HepG2 (cell line): ENCODE measurements around the gene RAD21L1. TPM values are rescaled to one million over a fixed set of nuclear protein-coding genes. Genes with fewer than 3 reads are reported as not detected.

Experiments used
- E2F2 ChIP-seq: sonication (generic); formaldehyde crosslinking; IDR thresholded peaks from 2 replicates; pipeline ENCODE4 v1.4.0; 2020; ENCODE audit warnings: missing genetic modification reagents, borderline replicate concordance
- GPN1 ChIP-seq: sonication (generic); formaldehyde crosslinking; IDR thresholded peaks from 2 replicates; pipeline ENCODE4 v1.5.1; 2020; ENCODE audit warnings: missing genetic modification reagents, borderline replicate concordance
- KDM5B ChIP-seq: sonication (generic); formaldehyde crosslinking; IDR thresholded peaks from 2 replicates; pipeline ENCODE4 v1.4.0; 2020; ENCODE audit warnings: missing genetic modification reagents, mild to moderate bottlenecking, borderline replicate concordance
- MTA1 ChIP-seq: sonication (generic); formaldehyde crosslinking; IDR thresholded peaks from 2 replicates; pipeline ENCODE4 v1.4.0; 2020; ENCODE audit warnings: missing genetic modification reagents, mild to moderate bottlenecking, borderline replicate concordance
- MXD3 ChIP-seq: IDR thresholded peaks from 2 replicates; pipeline ENCODE4 v1.6.1; 2016; ENCODE audit warnings: mild to moderate bottlenecking, missing biosample characterization, missing genetic modification reagents
- MXD4 ChIP-seq: IDR thresholded peaks from 2 replicates; pipeline ENCODE4 v1.6.1; 2016; ENCODE audit warnings: mild to moderate bottlenecking, missing biosample characterization, missing genetic modification reagents
- REXO4 ChIP-seq: sonication (generic); formaldehyde crosslinking; IDR thresholded peaks from 2 replicates; pipeline ENCODE4 v1.8.0; 2022; ENCODE audit warnings: missing genetic modification reagents, mild to moderate bottlenecking, borderline replicate concordance
- RFX5 ChIP-seq: IDR thresholded peaks from 2 replicates; pipeline ENCODE4 v1.6.1; 2011; ENCODE audit warnings: low read depth, low read length, improper control_type of control experiment
- SRY ChIP-seq: sonication (generic); formaldehyde crosslinking; IDR thresholded peaks from 2 replicates; pipeline ENCODE4 v1.8.0; 2022; ENCODE audit warnings: mild to moderate bottlenecking, missing genetic modification reagents
- TCF12 ChIP-seq, 2 experiments: fragments of 450-650 bp in 1 of 2; sonication (generic) in 1 of 2; formaldehyde crosslinking in 1 of 2; IDR thresholded peaks; 2 replicates each; pipeline versions ENCODE4 v1.6.1 to v1.8.0; 2017 to 2022; ENCODE audit warnings: antibody characterized with exemption in 1 of 2, mild to moderate bottlenecking in 1 of 2, missing genetic modification reagents in 1 of 2, moderate library complexity in 1 of 2
- ZNF256 ChIP-seq: sonication (generic); formaldehyde crosslinking; conservative IDR thresholded peaks from 2 replicates; pipeline ENCODE4 v1.4.0; 2020; ENCODE audit warnings: missing genetic modification reagents
- polyA plus RNA-seq, 8 experiments: library from polyadenylated mRNA; depleted of rRNA in 3 of 8; stranded (reverse) in 7 of 8; unstranded in 1 of 8; fragments of >200 nt; fragmentation: Illumina TruSeq in 4 of 8; extraction: Trizol in 4 of 8; gene quantifications; 2 replicates each; pipeline versions ENCODE4 v1.2.1 to v1.2.3, GENCODE V29; 2011 to 2016; ENCODE audit warnings: low read depth in 4 of 8, missing spikeins in 1 of 8, mixed read lengths in 1 of 8; ENCODE audit not compliant: insufficient read depth in 1 of 8
- total RNA-seq, 5 experiments: library from RNA; depleted of rRNA; stranded (reverse); fragments of >200 nt; fragmentation: Illumina TruSeq; extraction: Trizol; gene quantifications; 2 replicates each; pipeline ENCODE4 v1.2.3, GENCODE V29; 2016; ENCODE audit warnings: low read depth in 1 of 5
- TF ChIP-seq, protein P1 (sequence below): IDR thresholded peaks from 2 replicates; pipeline ENCODE4 v1.4.0; 2020; ENCODE audit warnings: mild to moderate bottlenecking, missing genetic modification reagents

The RAD21L1 gene
- total and polyA plus RNA-seq, 2 of the 13 experiments (the other 11 are each of a cell fraction or from before 2014, with no cell fraction given): not detected

DNA sequence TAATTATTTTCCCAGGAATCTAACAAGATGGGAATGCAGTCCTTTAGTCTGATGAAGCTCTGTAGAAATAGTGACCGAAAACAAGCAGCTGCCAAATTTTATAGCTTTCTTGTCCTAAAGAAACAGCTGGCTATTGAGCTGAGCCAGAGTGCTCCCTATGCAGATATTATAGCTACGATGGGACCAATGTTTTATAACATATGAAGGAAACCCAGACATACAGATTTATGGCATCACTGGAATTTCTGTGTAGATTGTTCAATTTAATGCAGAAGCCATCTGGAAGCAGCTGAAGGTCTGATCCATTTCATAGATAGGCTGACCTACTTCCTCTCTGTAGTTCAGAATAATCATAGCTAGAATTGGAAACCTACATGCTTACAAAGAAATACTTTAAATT is 28.4 kb downstream of the RAD21L1 start (continued):
- TF ChIP-seq TCF12 (IDR thresholded peaks at IDR 0.05): no peak
- TF ChIP-seq TCF12 (CRISPR knock-in tag; IDR thresholded peaks at IDR 0.05): no peak
- TF ChIP-seq E2F2 (CRISPR knock-in tag): no peak
- TF ChIP-seq RFX5: no peak
- TF ChIP-seq MTA1 (CRISPR knock-in tag): no peak
- no peak for TF ChIP-seq MXD4 (CRISPR knock-in tag)
- TF ChIP-seq REXO4 (CRISPR knock-in tag): no peak
- no peak for TF ChIP-seq GPN1
- TF ChIP-seq SRY (CRISPR knock-in tag): no peak
- TF ChIP-seq, protein P1, sequence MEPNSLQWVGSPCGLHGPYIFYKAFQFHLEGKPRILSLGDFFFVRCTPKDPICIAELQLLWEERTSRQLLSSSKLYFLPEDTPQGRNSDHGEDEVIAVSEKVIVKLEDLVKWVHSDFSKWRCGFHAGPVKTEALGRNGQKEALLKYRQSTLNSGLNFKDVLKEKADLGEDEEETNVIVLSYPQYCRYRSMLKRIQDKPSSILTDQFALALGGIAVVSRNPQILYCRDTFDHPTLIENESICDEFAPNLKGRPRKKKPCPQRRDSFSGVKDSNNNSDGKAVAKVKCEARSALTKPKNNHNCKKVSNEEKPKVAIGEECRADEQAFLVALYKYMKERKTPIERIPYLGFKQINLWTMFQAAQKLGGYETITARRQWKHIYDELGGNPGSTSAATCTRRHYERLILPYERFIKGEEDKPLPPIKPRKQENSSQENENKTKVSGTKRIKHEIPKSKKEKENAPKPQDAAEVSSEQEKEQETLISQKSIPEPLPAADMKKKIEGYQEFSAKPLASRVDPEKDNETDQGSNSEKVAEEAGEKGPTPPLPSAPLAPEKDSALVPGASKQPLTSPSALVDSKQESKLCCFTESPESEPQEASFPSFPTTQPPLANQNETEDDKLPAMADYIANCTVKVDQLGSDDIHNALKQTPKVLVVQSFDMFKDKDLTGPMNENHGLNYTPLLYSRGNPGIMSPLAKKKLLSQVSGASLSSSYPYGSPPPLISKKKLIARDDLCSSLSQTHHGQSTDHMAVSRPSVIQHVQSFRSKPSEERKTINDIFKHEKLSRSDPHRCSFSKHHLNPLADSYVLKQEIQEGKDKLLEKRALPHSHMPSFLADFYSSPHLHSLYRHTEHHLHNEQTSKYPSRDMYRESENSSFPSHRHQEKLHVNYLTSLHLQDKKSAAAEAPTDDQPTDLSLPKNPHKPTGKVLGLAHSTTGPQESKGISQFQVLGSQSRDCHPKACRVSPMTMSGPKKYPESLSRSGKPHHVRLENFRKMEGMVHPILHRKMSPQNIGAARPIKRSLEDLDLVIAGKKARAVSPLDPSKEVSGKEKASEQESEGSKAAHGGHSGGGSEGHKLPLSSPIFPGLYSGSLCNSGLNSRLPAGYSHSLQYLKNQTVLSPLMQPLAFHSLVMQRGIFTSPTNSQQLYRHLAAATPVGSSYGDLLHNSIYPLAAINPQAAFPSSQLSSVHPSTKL (CRISPR knock-in tag): no peak
- no peak for TF ChIP-seq MXD3 (CRISPR knock-in tag)
- no peak for TF ChIP-seq ZNF256 (CRISPR knock-in tag)
- TF ChIP-seq KDM5B: no peak
